NB4 (cell line): ENCODE data around the gene UBR2.
"Not testable (repeated sequence)": the region's sequence is repeated elsewhere in the genome, so short reads cannot be mapped to it uniquely, and the experiment has no call there.

Experiments
- DNase-seq: peaks from one replicate; pipeline ENCODE4 v3.0.0; 2010; ENCODE audit warnings: low read depth
- H3K4me3 ChIP-seq: one replicate; pipeline ENCODE4 v1.5.1; 2011; ENCODE audit warnings: mild to moderate bottlenecking, low read depth, low read length, moderate library complexity
- CTCF ChIP-seq: IDR thresholded peaks from one replicate; pipeline ENCODE4 v1.5.1; 2012; ENCODE audit warnings: low read depth, low read length
- MAX ChIP-seq: IDR thresholded peaks from 2 replicates; pipeline ENCODE4 v1.6.1; 2011; ENCODE audit warnings: low read depth, low read length
- MYC ChIP-seq: IDR thresholded peaks from 2 replicates; pipeline ENCODE4 v1.6.1; 2011; ENCODE audit warnings: low read depth, low read length
- POLR2A ChIP-seq: IDR thresholded peaks from 2 replicates; pipeline ENCODE4 v1.6.1; 2011; ENCODE audit warnings: mild to moderate bottlenecking; ENCODE audit not compliant: insufficient read length; ENCODE audit errors: extremely low read depth

Gene UBR2

DNA sequence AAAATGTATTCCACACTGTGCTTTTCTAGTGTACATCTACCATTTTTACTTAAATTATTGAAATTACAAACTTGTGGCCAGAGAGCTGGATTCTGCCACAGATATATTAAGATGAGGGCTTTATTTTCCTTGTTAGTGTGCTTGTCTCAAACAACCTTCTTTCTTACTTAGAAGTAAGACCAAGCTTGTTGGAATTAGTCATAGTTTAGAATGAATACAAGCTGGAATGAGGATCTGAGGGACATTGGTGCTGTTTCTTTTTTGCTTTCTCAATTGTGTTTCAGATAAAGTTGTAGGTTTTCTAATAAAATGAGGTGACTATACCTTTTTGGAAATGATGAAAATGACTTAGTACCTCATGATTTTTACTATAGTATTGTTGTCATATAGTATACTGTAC is 40.3 kb downstream of the UBR2 start:
- H3K4me3 ChIP-seq, result no peak overlapping the region
- no peak for DNase-seq
- TF ChIP-seq MAX (no peak), POLR2A (no peak), CTCF (no peak), MYC (no peak)

DNA sequence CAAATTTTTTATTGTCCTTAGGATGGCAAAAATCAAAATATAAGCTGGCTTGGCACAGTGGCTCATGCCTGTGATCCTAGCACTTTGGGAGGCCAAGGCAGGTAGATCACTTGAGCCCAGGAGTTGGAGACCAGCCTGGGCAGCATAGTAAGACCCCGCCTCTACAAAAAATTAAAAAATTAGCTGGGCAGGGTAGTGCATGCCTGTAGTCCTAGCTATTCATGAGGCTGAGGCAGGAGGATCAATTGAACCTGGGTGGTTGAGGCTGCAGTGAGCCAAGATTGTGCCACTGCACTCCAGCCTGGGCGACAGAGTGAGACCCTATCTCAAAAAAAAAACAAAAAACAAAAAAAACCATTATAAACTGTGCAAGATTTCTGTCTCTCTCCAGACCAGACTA is 40.9 kb downstream of the UBR2 start:
- H3K4me3 ChIP-seq, DNase-seq: not testable (repeated sequence)

GRCh38 chr6:42610416-42610815 is 46.6 kb downstream of the UBR2 start:
- H3K4me3 ChIP-seq, result no peak overlapping the region
- TF ChIP-seq MAX, result no peak
- no peak for TF ChIP-seq MYC
- no peak for DNase-seq

DNA sequence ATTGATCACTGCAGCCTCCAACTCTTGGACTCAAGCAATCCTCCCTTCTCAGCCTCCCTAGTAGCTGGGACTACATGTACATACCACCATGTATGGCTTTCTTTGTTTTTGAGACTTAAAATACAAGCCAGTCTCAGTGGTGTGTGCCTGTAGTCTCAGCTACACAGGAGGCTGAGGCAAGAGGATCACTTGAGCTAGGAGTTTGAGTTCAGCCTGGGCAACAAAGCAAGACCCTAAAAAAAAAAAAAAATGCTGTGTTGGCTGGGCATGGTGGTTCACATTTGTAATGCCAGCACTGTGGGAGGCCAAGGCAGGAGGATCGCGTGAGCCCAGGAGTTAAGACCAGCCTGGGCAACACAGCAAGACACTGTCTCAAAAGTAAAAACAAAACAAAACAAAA is 51.7 kb downstream of the UBR2 start:
- no peak for DNase-seq
- H3K4me3 ChIP-seq, result no peak overlapping the region
- TF ChIP-seq MYC (no peak), MAX (no peak)

- TF ChIP-seq MAX (no peak), MYC (no peak), CTCF (no peak), POLR2A (no peak)
- H3K4me3 ChIP-seq, result no peak overlapping the region
- no peak for DNase-seq
Observed at GRCh38 chr6:42616716-42617115, 52.9 kb downstream of the UBR2 start.

- TF ChIP-seq POLR2A (no peak), CTCF (no peak), MYC (no peak)
- no peak overlapping the region for H3K4me3 ChIP-seq
- no peak for DNase-seq
Observed at GRCh38 chr6:42618105-42618504, 54.3 kb downstream of the UBR2 start.

- DNase-seq, result no peak
- no peak overlapping the region for H3K4me3 ChIP-seq
- TF ChIP-seq CTCF (no peak), POLR2A (no peak)
Observed at GRCh38 chr6:42618686-42619085, 54.9 kb downstream of the UBR2 start.

GRCh38 chr6:42619963-42620362 is 56.1 kb downstream of the UBR2 start:
- H3K4me3 ChIP-seq, result no peak overlapping the region
- DNase-seq, result no peak
- TF ChIP-seq MAX (no peak), CTCF (no peak), MYC (no peak), POLR2A (no peak)
